GM12872 (cell line): ENCODE results near the gene SRD5A3.

Experiments
- TF ChIP-seq, protein P1 (sequence below): IDR thresholded peaks from 3 replicates; pipeline ENCODE4 v1.5.1; 2011; ENCODE audit warnings: low read depth, mild to moderate bottlenecking, low read length, moderate library complexity; ENCODE audit not compliant: insufficient read depth

SRD5A3 gene

DNA sequence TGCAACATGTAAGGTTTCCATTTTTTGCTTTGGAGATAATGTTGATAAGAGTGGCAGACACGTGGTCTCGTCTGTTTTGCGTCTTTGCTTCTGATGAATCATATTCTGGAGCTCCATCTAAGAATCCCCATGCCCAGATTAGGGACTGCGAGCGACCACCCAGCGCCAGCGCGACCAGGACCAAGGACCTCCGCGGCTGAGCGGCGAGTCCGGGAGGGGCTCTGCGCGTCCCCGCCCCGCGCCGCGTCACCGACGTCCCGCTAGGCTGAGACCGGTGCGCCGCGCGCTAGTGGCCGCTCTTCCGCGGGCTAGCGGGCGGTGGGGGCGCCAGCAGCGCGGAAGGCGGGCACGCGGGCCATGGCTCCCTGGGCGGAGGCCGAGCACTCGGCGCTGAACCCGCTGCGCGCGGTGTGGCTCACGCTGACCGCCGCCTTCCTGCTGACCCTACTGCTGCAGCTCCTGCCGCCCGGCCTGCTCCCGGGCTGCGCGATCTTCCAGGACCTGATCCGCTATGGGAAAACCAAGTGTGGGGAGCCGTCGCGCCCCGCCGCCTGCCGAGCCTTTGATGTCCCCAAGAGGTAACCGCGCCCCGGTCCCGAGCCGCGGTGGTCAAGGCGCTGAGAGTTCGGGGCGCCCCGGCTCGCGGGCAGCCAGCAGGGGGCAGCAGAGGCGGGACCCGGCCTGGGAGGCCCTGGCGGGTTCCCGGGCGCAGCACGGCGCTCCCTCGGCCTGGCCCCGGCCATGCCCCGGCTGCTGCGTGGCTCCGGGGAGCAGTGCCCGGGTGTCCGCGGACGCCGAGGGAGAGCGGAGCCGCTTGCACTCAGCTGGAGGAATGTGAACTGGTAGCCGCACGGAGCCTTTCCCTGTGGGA lies at the start of gene SRD5A3:
TSS of gene SRD5A3 (plus strand) at position 263 of the 871 bp plus-strand sequence. CDS start at position 358, 95 bp downstream.
- TF ChIP-seq, protein P1, sequence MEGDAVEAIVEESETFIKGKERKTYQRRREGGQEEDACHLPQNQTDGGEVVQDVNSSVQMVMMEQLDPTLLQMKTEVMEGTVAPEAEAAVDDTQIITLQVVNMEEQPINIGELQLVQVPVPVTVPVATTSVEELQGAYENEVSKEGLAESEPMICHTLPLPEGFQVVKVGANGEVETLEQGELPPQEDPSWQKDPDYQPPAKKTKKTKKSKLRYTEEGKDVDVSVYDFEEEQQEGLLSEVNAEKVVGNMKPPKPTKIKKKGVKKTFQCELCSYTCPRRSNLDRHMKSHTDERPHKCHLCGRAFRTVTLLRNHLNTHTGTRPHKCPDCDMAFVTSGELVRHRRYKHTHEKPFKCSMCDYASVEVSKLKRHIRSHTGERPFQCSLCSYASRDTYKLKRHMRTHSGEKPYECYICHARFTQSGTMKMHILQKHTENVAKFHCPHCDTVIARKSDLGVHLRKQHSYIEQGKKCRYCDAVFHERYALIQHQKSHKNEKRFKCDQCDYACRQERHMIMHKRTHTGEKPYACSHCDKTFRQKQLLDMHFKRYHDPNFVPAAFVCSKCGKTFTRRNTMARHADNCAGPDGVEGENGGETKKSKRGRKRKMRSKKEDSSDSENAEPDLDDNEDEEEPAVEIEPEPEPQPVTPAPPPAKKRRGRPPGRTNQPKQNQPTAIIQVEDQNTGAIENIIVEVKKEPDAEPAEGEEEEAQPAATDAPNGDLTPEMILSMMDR, result peak; percentile 68; the same call in 2 of the 3 replicates

- TF ChIP-seq, protein P1, result no peak
Measured at GRCh38 chr4:55297346-55297745, 48.7 kb upstream of the SRD5A3 start.

DNA sequence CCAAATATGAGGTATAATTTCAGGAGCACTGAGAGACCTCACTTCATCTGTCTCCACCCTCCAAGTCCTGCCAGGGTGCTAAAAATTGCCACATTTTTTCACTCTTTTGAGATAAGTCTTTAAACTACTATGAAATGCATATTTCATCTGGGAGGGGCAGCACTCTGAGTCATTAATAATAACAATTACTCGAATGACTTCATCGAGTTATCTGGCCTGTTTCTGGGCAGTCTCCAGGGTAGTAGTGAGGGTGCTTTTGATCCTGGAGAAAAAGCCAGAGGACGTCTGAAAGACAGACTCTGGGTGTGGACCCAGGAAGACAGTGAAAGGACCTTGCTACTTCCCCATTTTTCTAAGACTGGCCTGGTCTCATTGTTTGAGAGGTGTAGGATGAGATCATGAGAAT lies 42.3 kb upstream of the SRD5A3 start:
- TF ChIP-seq, protein P1, result no peak

GRCh38 chr4:55304303-55304702 lies 41.7 kb upstream of the SRD5A3 start:
- TF ChIP-seq, protein P1, result no peak

GRCh38 chr4:55308071-55308470 lies 38.0 kb upstream of the SRD5A3 start:
- TF ChIP-seq, protein P1, result no peak

- TF ChIP-seq, protein P1, result no peak
Measured at GRCh38 chr4:55311792-55312488, 34.1 kb upstream of the SRD5A3 start.

GRCh38 chr4:55312489-55313101 lies 33.4 kb upstream of the SRD5A3 start:
- TF ChIP-seq, protein P1, result peak; percentile 81
